ENCODE measurements around the gene PAK5. TPM values are rescaled to one million over a fixed set of nuclear protein-coding genes. Genes with fewer than 3 reads are reported as not detected.

Gene PAK5
- total RNA-seq, 4 donors from 2014 or later, result not detected

DNA sequence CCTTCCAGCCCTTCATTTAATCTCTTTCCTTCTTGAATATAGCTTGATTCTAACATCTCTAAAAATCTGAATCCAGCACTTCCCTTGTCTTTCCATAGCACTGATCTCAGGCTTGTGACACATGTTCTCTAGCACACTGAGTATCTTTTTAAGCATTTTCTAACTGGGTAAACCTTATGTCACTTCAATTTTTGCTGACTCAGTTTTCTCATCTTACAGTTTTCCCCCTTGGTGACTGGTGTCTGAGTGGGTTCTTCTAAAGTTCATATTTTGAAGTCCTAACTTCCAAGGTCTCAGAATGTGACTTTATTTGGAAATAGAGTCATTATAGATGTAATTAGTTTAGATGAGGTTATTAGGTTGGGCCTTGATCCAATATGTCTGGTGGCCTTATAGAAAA is 153.9 kb downstream of the PAK5 start:
- no peak for DNase-seq
- H3K4me1 ChIP-seq, result no peaks in the 10 kb centered on the region
- H3K4me3 ChIP-seq, result no peak overlapping the region
- H3K27ac ChIP-seq, result no peak overlapping the region
- intact Hi-C loops (cut with DNase I; ENCODE audit: low total_unique reads), result no loop called here
- no peak for TF ChIP-seq POLR2A (IDR thresholded peaks at IDR 0.05)
- no peak for TF ChIP-seq EP300 (IDR thresholded peaks at IDR 0.05; ENCODE audit: low read depth)
- TF ChIP-seq POLR2AphosphoS5 (IDR thresholded peaks at IDR 0.05), result no peak
- TF ChIP-seq, protein P1, sequence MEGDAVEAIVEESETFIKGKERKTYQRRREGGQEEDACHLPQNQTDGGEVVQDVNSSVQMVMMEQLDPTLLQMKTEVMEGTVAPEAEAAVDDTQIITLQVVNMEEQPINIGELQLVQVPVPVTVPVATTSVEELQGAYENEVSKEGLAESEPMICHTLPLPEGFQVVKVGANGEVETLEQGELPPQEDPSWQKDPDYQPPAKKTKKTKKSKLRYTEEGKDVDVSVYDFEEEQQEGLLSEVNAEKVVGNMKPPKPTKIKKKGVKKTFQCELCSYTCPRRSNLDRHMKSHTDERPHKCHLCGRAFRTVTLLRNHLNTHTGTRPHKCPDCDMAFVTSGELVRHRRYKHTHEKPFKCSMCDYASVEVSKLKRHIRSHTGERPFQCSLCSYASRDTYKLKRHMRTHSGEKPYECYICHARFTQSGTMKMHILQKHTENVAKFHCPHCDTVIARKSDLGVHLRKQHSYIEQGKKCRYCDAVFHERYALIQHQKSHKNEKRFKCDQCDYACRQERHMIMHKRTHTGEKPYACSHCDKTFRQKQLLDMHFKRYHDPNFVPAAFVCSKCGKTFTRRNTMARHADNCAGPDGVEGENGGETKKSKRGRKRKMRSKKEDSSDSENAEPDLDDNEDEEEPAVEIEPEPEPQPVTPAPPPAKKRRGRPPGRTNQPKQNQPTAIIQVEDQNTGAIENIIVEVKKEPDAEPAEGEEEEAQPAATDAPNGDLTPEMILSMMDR (IDR thresholded peaks at IDR 0.05), result no peak
- no peaks in the 10 kb centered on the region for H3K27me3 ChIP-seq
- no peaks in the 10 kb centered on the region for H3K36me3 ChIP-seq
- in situ Hi-C loops (cut with MboI; ENCODE audit: low pct_ligation_motif_present in 1 of 4, low pct_unique_long_range_greater_than_20kb in 1 of 4, low sequenced_read_pairs in 3 of 4), result no loop called here
- no peaks in the 10 kb centered on the region for H3K9me3 ChIP-seq

GRCh38 chr20:9677100-9677623 is 161.7 kb downstream of the PAK5 start:
- no peak for DNase-seq
- TF ChIP-seq, protein P1 (IDR thresholded peaks at IDR 0.05), result no peak
- no peak for TF ChIP-seq EP300 (IDR thresholded peaks at IDR 0.05; ENCODE audit: low read depth)
- TF ChIP-seq POLR2AphosphoS5 (IDR thresholded peaks at IDR 0.05), result no peak
- no peak for TF ChIP-seq POLR2A (IDR thresholded peaks at IDR 0.05)
- 83 to 87% methylated on average over 3 of the region's 3 CpGs for WGBS, 2 donors (ENCODE audit: low coverage in 1 of 2)
- in situ Hi-C loops (cut with MboI; ENCODE audit: low pct_ligation_motif_present in 1 of 4, low pct_unique_long_range_greater_than_20kb in 1 of 4, low sequenced_read_pairs in 3 of 4) (no loop called here), intact Hi-C loops (cut with DNase I; ENCODE audit: low total_unique reads) (no loop called here)
- Histone ChIP-seq H3K4me1 (no peaks in the 10 kb centered on the region), H3K27ac (no peak overlapping the region), H3K9me3 (no peaks in the 10 kb centered on the region), H3K36me3 (no peaks in the 10 kb centered on the region), H3K27me3 (no peaks in the 10 kb centered on the region), H3K4me3 (no peak overlapping the region)

- DNase-seq, result no peak
Measured at GRCh38 chr20:9672981-9673380, 165.9 kb downstream of the PAK5 start.

GRCh38 chr20:9672027-9672426 is 166.8 kb downstream of the PAK5 start:
- no peaks in the 10 kb centered on the region for H3K4me1 ChIP-seq
- intact Hi-C loops (cut with DNase I; ENCODE audit: low total_unique reads) (no loop called here), in situ Hi-C loops (cut with MboI; ENCODE audit: low pct_ligation_motif_present in 1 of 4, low pct_unique_long_range_greater_than_20kb in 1 of 4, low sequenced_read_pairs in 3 of 4) (no loop called here)
- H3K27me3 ChIP-seq, result no peaks in the 10 kb centered on the region
- no peak overlapping the region for H3K4me3 ChIP-seq
- H3K9me3 ChIP-seq, result no peaks in the 10 kb centered on the region
- no peaks in the 10 kb centered on the region for H3K36me3 ChIP-seq
- H3K27ac ChIP-seq, result no peak overlapping the region
- TF ChIP-seq POLR2A (IDR thresholded peaks at IDR 0.05), result no peak
- TF ChIP-seq POLR2AphosphoS5 (IDR thresholded peaks at IDR 0.05), result no peak
- no peak for TF ChIP-seq EP300 (IDR thresholded peaks at IDR 0.05; ENCODE audit: low read depth)
- TF ChIP-seq, protein P1 (IDR thresholded peaks at IDR 0.05), result no peak
- WGBS, 2 donors (ENCODE audit: low coverage in 1 of 2), result 66 to 83% methylated on average over 2 of the region's 2 CpGs
- DNase-seq, result no peak

More at GRCh38 chr20:9672981-9673380, 165.9 kb downstream of the PAK5 start:
- in situ Hi-C loops (cut with MboI; ENCODE audit: low pct_ligation_motif_present in 1 of 4, low pct_unique_long_range_greater_than_20kb in 1 of 4, low sequenced_read_pairs in 3 of 4), result no loop called here
- Histone ChIP-seq H3K36me3 (no peaks in the 10 kb centered on the region), H3K4me3 (no peak overlapping the region), H3K27ac (no peak overlapping the region), H3K9me3 (no peaks in the 10 kb centered on the region), H3K27me3 (no peaks in the 10 kb centered on the region), H3K4me1 (no peaks in the 10 kb centered on the region)
- TF ChIP-seq POLR2AphosphoS5 (IDR thresholded peaks at IDR 0.05), result no peak
- TF ChIP-seq EP300 (IDR thresholded peaks at IDR 0.05; ENCODE audit: low read depth), result no peak
- TF ChIP-seq POLR2A (IDR thresholded peaks at IDR 0.05), result no peak
- TF ChIP-seq, protein P1 (IDR thresholded peaks at IDR 0.05), result no peak
- intact Hi-C loops (cut with DNase I; ENCODE audit: low total_unique reads), result no loop called here
